ENCODE measurements around the gene SV2C. TPM values are rescaled to one million over a fixed set of nuclear protein-coding genes. Genes with fewer than 3 reads are reported as not detected.
A peak's percentile ranks its signal among the peaks of the same experiment; 100 is the strongest.

Gene SV2C
- total RNA-seq, 2 experiments from 2014 or later, result 0.02 to 0.10 TPM

DNA sequence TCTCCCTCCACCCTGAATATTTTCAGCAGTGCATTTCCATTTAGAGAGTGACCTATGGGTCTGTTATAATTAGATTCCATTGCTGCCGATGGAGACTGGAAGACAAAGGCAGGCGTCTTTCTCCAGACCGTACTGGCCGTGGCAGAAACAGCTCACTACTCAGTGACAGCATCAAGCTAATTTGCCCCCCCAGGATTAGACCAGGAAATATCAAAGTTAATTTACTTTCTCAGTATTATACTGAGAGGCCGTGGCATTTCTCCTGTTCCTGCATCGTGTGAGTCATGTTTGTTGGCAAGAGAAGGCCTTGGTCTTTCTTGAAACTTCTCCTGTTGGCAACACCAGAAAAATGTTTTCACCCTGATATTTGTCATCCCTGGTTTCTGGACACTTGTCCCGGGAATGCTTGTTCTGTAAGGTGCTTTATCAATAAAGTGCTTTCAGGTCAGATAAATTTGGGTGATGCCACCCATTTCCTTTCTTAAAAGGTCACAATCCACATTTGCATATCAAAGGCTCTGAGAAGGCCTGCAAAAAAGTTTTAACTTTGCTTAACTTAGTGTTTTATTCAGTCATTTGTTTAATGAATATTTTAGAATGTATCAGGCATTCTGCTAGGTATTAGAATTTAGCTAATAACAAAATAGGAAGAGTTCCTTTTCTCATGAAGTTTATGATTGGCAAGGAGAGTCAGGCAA lies 28.4 kb downstream of the SV2C start:
- Mint-ChIP-seq H3K36me3 (no peaks in the 10 kb centered on the region), H3K4me3 (no peak overlapping the region), H3K27me3 (peaks cover 27% of the 10 kb centered on the region), H3K27ac (no peak overlapping the region), H3K9me3 (no peaks in the 10 kb centered on the region), H3K4me1 (ENCODE audit: low read depth) (no peaks in the 10 kb centered on the region)
- DNase-seq, result no peak
- ChIA-PET CTCF (no interaction called here), POLR2A (no interaction called here)
- intact Hi-C loops (cut with micrococcal nuclease), result no loop called here

DNA sequence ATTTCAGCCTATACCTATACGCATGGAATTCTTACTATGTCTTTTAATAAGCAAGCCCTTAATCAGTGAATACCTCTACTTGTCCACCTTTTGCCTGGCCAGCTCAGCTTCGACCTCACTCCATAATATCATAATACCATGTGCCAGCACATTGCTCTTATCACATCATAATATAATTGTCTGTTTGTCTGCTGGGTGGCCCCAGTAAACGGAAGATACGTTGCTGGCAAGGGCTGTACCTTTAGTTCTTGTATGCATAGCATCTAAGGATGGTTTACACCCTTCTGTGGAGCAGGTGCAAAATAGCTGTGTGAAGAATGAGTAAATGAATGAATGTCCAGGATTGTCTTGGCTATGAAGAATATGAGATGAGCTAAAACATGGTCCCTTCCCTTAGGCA lies 29.9 kb downstream of the SV2C start:
- ChIA-PET POLR2A (no interaction called here), CTCF (no interaction called here)
- Mint-ChIP-seq H3K4me3 (no peak overlapping the region), H3K27ac (no peak overlapping the region), H3K36me3 (no peaks in the 10 kb centered on the region), H3K27me3 (peaks cover 27% of the 10 kb centered on the region), H3K9me3 (no peaks in the 10 kb centered on the region), H3K4me1 (ENCODE audit: low read depth) (no peaks in the 10 kb centered on the region)
- DNase-seq, result no peak
- intact Hi-C loops (cut with micrococcal nuclease), result no loop called here

DNA sequence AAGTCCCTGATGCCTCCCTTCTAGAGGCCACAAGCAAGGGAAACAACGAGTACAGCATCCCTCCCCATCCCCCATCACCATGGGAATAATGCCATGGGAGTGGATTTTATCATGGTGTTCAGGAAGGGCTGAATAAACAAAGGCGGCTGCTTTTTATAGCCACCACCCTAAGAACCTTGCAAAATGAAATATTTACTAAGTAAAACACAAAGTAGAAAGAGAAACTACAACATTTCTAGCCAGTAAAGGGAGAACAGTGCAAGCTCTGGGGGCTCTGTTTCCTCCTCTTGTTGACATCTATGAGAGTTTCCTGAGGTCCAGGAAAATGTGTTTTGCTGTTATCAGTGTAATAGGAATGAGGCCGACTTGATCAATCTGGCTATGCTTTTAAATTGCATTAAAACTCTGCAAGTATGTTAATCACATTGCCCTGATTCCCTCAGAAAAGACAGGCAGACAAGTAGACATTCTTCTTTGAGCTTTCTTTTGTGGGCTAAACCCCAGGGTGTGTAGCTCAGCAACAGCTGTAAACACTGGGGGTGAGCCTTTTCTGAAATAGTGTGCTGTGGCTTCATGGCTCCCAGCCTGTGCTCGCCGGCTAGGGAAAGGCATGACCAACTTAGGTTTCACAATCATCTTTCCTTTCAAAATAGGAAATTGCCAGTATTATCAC lies 31.1 kb downstream of the SV2C start:
- Mint-ChIP-seq H3K9me3 (no peaks in the 10 kb centered on the region), H3K27me3 (peaks cover 25% of the 10 kb centered on the region), H3K27ac (no peak overlapping the region), H3K36me3 (no peaks in the 10 kb centered on the region), H3K4me3 (no peak overlapping the region), H3K4me1 (ENCODE audit: low read depth) (no peaks in the 10 kb centered on the region)
- intact Hi-C loops (cut with micrococcal nuclease), result no loop called here
- no peak for DNase-seq
- ChIA-PET POLR2A (no interaction called here), CTCF (no interaction called here)

DNA sequence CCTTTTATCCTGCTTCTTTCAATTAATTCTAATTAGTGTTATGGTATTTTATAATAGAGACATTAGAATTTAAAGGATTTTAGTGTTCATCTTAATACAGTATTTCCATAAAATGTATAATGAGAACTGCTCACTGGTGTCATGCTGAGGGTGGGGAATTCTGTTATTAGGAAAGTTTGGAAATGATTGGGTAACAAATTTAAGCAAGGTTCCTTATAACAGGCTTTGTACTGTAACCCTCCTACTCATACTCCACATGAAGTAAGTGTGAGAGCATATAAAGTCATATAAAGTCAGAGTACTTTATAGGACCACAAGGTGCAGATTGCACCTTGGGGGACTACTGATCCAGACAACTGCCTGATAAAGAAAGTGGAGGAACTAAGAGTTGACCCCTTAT lies 42.2 kb downstream of the SV2C start:
- H3K27me3 Mint-ChIP-seq, result peaks cover 11% of the 10 kb centered on the region
- POLR2A ChIA-PET, result no interaction called here
- H3K4me1 Mint-ChIP-seq (ENCODE audit: low read depth), result no peaks in the 10 kb centered on the region
- DNase-seq, result no peak
- no peaks in the 10 kb centered on the region for H3K36me3 Mint-ChIP-seq
- intact Hi-C loops (cut with micrococcal nuclease), result no loop called here
- no peak overlapping the region for H3K4me3 Mint-ChIP-seq
- no peaks in the 10 kb centered on the region for H3K9me3 Mint-ChIP-seq
- CTCF ChIA-PET, result no interaction called here
- H3K27ac Mint-ChIP-seq, result no peak overlapping the region

DNA sequence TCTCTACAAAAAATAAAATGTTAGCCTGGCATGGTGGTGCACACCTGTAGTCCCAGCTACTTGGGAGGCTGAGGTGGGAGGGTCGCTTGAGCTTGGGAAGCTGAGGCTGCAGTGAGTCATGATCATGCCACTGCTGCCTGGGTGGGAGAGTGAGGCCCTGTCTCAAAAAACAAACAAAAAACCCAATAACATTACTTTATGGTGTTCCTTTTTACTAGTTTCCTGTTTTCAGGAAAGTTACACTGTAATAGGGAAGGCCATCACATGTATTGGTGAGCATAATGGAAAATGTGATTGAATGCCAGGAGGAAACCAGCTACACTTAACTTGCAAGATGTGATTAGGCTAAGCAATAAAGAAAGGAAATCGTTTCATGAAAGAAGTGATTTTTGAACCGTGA lies 42.7 kb downstream of the SV2C start:
- no peak overlapping the region for H3K27ac Mint-ChIP-seq
- H3K36me3 Mint-ChIP-seq, result no peaks in the 10 kb centered on the region
- intact Hi-C loops (cut with micrococcal nuclease), result no loop called here
- no peak overlapping the region for H3K4me3 Mint-ChIP-seq
- DNase-seq, result no peak
- no peaks in the 10 kb centered on the region for H3K4me1 Mint-ChIP-seq (ENCODE audit: low read depth)
- H3K27me3 Mint-ChIP-seq, result peaks cover 11% of the 10 kb centered on the region
- POLR2A ChIA-PET, result no interaction called here
- CTCF ChIA-PET, result no interaction called here
- no peaks in the 10 kb centered on the region for H3K9me3 Mint-ChIP-seq

DNA sequence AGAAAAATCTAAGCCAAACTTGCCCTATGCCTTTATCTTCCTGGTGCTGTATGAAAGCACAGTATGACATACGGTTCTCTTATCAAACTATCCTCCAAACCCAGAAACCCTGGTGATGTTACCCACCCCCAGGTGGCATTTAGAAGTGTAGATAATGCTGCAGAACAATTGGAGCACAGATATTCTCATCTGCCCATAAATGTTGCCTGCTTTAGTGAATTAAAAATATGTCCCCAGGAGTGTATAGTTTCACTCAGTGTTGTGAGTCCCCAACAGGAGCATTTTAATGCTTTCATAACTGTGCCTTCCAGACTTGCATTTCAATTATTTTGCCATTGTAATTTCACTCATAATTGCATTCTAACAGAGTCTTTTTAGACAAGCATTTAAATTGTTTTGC lies 50.8 kb downstream of the SV2C start:
- CTCF ChIA-PET, result no interaction called here
- Mint-ChIP-seq H3K4me1 (ENCODE audit: low read depth) (no peaks in the 10 kb centered on the region), H3K4me3 (no peak overlapping the region), H3K27me3 (peaks cover 7% of the 10 kb centered on the region), H3K36me3 (no peaks in the 10 kb centered on the region), H3K27ac (no peak overlapping the region), H3K9me3 (no peaks in the 10 kb centered on the region)
- no peak for DNase-seq
- intact Hi-C loops (cut with micrococcal nuclease), result no loop called here
- POLR2A ChIA-PET, result no interaction called here

DNA sequence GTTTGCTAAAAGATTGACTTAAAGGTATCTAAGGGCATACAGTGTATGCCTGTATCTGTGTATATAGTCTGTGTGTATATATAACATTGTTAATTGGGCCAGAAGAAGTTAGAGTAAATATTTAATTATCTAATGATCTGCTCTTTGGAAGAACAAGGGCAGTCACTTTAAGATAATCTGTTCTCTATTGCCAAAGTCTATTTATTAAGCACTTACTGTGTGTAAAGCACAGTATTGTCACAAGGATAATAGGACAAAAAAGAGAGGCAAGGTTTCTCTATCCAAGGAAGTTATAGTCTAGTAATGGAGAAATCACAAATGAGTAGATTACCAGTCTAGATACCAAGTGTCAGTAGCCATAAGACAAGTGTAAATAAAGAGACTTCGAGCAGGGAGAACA lies 51.5 kb downstream of the SV2C start:
- ChIA-PET CTCF (interaction anchor here (1.1 kb wide), 1 partner anchor 40 kb away, joined by 3 read pairs; no protein-coding TSS in a partner anchor), POLR2A (no interaction called here)
- H3K27me3 Mint-ChIP-seq, result peaks cover 7% of the 10 kb centered on the region
- no peak overlapping the region for H3K27ac Mint-ChIP-seq
- H3K4me1 Mint-ChIP-seq (ENCODE audit: low read depth), result no peaks in the 10 kb centered on the region
- no peaks in the 10 kb centered on the region for H3K36me3 Mint-ChIP-seq
- H3K4me3 Mint-ChIP-seq, result no peak overlapping the region
- H3K9me3 Mint-ChIP-seq, result no peaks in the 10 kb centered on the region
- intact Hi-C loops (cut with micrococcal nuclease), result no loop called here
- DNase-seq, result no peak

DNA sequence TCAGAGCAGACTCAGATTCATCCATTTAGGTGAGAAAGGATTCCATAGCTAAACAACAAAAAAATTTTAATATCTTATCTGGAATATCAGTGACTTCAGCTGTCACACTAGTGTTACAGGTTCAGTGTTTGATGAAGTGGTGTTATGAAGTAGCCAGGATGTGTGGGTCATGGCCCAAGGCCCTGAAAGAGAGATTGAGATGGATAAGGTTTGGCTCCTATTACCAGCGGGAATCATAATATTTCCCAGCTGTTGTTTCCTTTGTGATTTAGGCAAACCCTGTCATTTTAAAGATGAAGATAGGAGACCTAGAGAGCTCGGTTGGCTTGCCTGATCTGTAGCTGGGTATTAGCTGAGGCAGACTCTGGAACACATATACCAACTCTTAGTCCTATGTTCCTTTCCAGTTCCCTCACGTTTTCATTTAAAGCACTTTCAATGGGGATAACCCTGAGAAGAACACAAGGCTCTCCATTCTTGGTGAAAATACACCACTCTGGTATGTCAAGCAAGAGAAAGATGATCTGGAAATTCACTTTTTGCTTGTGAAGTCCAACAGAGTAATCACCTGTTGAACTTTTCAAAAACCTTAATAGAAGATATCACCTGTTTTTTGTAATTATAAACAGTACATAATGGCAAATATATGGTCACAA lies 54.8 kb downstream of the SV2C start:
- H3K9me3 Mint-ChIP-seq, result no peaks in the 10 kb centered on the region
- DNase-seq, result no peak
- H3K27ac Mint-ChIP-seq, result no peak overlapping the region
- POLR2A ChIA-PET, result no interaction called here
- no peak overlapping the region for H3K4me3 Mint-ChIP-seq
- H3K36me3 Mint-ChIP-seq, result no peaks in the 10 kb centered on the region
- H3K4me1 Mint-ChIP-seq (ENCODE audit: low read depth), result no peaks in the 10 kb centered on the region
- intact Hi-C loops (cut with micrococcal nuclease), result no loop called here
- H3K27me3 Mint-ChIP-seq, result peaks cover 7% of the 10 kb centered on the region
- CTCF ChIA-PET, result no interaction called here

DNA sequence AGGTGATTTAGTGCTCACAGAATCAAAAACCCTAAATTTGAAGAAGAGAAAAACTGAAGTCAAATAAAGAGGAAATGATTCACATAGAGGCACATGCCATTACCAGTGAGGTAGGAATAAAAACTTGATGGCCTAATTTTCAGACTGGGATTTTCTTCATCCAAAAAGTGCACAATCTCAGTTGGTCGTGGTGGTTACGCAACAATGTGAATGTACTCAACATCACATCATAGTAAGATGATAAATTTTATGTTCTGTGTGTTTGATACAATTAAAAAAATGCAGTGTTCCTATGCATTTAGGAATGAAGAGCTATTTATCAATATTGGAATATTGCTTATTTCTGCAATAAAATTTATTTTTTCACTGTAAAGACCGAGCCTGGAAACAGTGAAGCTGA lies 60.7 kb downstream of the SV2C start:
- Mint-ChIP-seq H3K27me3 (no peaks in the 10 kb centered on the region), H3K4me3 (no peak overlapping the region), H3K27ac (no peak overlapping the region), H3K36me3 (no peaks in the 10 kb centered on the region), H3K4me1 (ENCODE audit: low read depth) (no peaks in the 10 kb centered on the region), H3K9me3 (no peaks in the 10 kb centered on the region)
- POLR2A ChIA-PET, result no interaction called here
- CTCF ChIA-PET, result interaction anchor here (3.9 kb wide), 1 partner anchor 31 kb away, joined by 32 read pairs; no protein-coding TSS in a partner anchor
- no peak for DNase-seq
- intact Hi-C loops (cut with micrococcal nuclease), result no loop called here

DNA sequence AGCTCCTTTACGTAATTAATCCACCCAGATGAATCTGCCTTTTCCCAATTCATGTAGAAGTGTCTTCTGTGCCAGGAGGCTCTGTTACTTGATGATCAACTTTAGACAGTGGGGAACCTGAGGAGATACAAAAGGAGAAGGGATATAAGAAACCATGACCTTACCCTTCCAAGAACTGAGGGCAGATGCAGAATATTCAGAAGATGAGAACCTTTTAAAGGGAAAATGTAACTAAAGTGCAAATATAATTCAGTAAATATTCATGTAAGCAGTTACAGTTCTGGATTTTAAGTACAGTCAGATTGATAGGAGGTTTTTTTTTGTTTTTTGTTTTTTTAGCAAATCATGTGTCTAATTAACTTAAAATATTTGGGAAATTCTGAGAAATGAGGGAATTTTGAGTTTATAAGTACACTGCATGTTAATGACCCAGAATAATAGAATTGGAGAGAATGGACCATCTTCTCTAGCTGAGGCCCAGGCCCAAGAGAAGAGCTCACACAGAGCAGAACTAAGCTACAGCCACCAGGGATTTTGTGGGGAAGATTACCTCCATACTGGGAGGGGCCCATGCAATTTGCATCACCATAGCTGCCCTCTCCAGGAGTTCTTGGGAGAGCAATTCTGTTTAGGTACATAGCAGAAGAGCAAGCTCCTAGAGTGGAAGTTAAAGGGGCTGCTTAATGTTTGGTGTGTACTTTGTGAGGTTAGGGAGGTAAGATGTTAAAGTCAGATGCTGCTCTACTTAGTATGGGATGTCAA lies 61.5 kb downstream of the SV2C start:
- DNase-seq, result no peak
- ChIA-PET POLR2A (no interaction called here), CTCF (interaction anchor here (1.5 to 3.9 kb wide), 2 partner anchors 30 to 64 kb away, joined by 6 to 32 read pairs; no protein-coding TSS in a partner anchor)
- no peak overlapping the region for H3K4me3 Mint-ChIP-seq
- H3K9me3 Mint-ChIP-seq, result no peaks in the 10 kb centered on the region
- H3K36me3 Mint-ChIP-seq, result no peaks in the 10 kb centered on the region
- intact Hi-C loops (cut with micrococcal nuclease), result no loop called here
- no peak overlapping the region for H3K27ac Mint-ChIP-seq
- no peaks in the 10 kb centered on the region for H3K27me3 Mint-ChIP-seq
- no peaks in the 10 kb centered on the region for H3K4me1 Mint-ChIP-seq (ENCODE audit: low read depth)

DNA sequence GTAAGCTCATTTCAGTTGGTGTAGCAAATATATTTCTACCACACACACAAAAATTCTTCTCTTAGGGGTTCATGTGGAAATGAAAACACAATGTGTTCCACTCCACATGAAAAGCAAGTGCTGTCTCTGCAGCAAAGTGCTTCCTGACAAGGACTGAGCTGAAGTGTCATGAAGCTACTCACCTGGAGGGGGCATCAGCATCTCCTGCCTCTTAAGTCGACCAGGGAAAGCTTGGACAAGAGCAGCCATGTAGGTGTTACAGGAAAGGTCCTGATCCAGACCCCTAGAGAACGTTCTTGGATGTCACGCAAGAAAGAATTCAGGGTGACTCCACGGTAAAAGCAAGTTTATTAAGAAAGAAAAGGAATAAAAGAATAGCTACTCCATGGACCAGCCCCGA lies 62.8 kb downstream of the SV2C start:
- Mint-ChIP-seq H3K4me3 (no peak overlapping the region), H3K4me1 (ENCODE audit: low read depth) (no peaks in the 10 kb centered on the region), H3K9me3 (no peaks in the 10 kb centered on the region), H3K27me3 (peaks cover 2% of the 10 kb centered on the region), H3K27ac (no peak overlapping the region), H3K36me3 (no peaks in the 10 kb centered on the region)
- CTCF ChIA-PET, result interaction anchor here (0.7 to 3.9 kb wide), 11 partner anchors 13 to 163 kb away, joined by 3 to 32 read pairs (median 3); no protein-coding TSS in a partner anchor
- intact Hi-C loops (cut with micrococcal nuclease), result no loop called here
- peak; percentile 27 for DNase-seq
- POLR2A ChIA-PET, result no interaction called here

DNA sequence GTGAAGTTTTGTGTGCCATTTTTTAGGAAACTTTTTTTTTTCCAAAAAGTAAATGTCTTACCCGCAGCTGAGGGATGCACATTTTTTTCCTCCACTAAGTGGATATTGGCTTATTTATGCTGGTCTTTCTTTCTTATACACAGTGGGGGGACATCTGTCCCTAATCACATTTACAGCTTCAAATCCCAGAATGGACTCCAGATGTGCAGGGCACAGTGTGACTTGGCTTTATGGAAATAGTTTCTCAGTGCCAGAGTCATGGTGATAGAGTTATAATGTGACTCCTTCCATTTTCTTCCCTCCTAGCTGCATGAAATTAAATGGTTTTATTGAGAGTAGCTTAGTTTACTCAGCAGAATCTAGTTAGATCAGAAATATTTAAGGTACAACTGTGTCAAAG lies 66.5 kb downstream of the SV2C start:
- Mint-ChIP-seq H3K27me3 (peaks cover 10% of the 10 kb centered on the region), H3K4me1 (ENCODE audit: low read depth) (no peaks in the 10 kb centered on the region), H3K4me3 (no peak overlapping the region), H3K9me3 (no peaks in the 10 kb centered on the region), H3K36me3 (no peaks in the 10 kb centered on the region), H3K27ac (no peak overlapping the region)
- intact Hi-C loops (cut with micrococcal nuclease), result no loop called here
- POLR2A ChIA-PET, result no interaction called here
- CTCF ChIA-PET, result interaction anchor here (1.2 kb wide), 2 partner anchors 11 to 25 kb away, joined by 3 to 5 read pairs; no protein-coding TSS in a partner anchor
- DNase-seq, result no peak
